Measurements from ENCODE around the gene TNPO2.

- TF ChIP-seq, protein P1, sequence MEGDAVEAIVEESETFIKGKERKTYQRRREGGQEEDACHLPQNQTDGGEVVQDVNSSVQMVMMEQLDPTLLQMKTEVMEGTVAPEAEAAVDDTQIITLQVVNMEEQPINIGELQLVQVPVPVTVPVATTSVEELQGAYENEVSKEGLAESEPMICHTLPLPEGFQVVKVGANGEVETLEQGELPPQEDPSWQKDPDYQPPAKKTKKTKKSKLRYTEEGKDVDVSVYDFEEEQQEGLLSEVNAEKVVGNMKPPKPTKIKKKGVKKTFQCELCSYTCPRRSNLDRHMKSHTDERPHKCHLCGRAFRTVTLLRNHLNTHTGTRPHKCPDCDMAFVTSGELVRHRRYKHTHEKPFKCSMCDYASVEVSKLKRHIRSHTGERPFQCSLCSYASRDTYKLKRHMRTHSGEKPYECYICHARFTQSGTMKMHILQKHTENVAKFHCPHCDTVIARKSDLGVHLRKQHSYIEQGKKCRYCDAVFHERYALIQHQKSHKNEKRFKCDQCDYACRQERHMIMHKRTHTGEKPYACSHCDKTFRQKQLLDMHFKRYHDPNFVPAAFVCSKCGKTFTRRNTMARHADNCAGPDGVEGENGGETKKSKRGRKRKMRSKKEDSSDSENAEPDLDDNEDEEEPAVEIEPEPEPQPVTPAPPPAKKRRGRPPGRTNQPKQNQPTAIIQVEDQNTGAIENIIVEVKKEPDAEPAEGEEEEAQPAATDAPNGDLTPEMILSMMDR (IDR thresholded peaks at IDR 0.05): no peak
- no peak for TF ChIP-seq POLR2A (IDR thresholded peaks at IDR 0.05)
Observed at GRCh38 chr19:12675940-12676339, 47.8 kb downstream of the TNPO2 start.

Data from adrenal gland (tissue), 5 donors.